HEK293T (cell line): ENCODE data around the gene PDIA2.

Experiments
- CTCF ChIA-PET: fragments of 350-600 bp; formaldehyde crosslinking; extraction: SDS; loops from one replicate; lab custom pipeline; 2021; ENCODE audit warnings: antibody characterized with exemption, inconsistent platforms; lab: Yijun Ruan, JAX
- POLR2A ChIA-PET: fragments of 350-600 bp; formaldehyde crosslinking; extraction: SDS; loops from one replicate; lab custom pipeline; 2020; ENCODE audit warnings: antibody characterized with exemption, inconsistent platforms; lab: Yijun Ruan, JAX
- DNase-seq: peaks from one replicate; pipeline ENCODE4 v3.0.0; 2012; ENCODE audit warnings: mixed read lengths; ENCODE audit errors: extremely low spot score
- ARNT ChIP-seq: fragments of 450-650 bp; IDR thresholded peaks from 2 replicates; pipeline ENCODE4 v1.6.1; 2017; ENCODE audit warnings: mild to moderate bottlenecking
- BHLHE40 ChIP-seq: fragments of 450-650 bp; IDR thresholded peaks from 2 replicates; pipeline ENCODE4 v1.6.1; 2016; ENCODE audit warnings: mild to moderate bottlenecking, moderate library complexity, borderline replicate concordance
- CTBP1 ChIP-seq: fragments of 450-650 bp; IDR thresholded peaks from 2 replicates; pipeline ENCODE4 v1.6.1; 2016; ENCODE audit warnings: borderline replicate concordance
- ELF4 ChIP-seq: fragments of 450-650 bp; IDR thresholded peaks from 2 replicates; pipeline ENCODE4 v1.6.1; 2017; ENCODE audit warnings: antibody characterized with exemption
- FOXA1 ChIP-seq: fragments of 450-650 bp; IDR thresholded peaks from 2 replicates; pipeline ENCODE4 v1.6.1; 2016; ENCODE audit warnings: mild to moderate bottlenecking
- FOXK2 ChIP-seq: fragments of 450-650 bp; IDR thresholded peaks from 2 replicates; pipeline ENCODE4 v1.6.1; 2016; ENCODE audit warnings: mild to moderate bottlenecking
- FOXM1 ChIP-seq: fragments of 450-650 bp; IDR thresholded peaks from 2 replicates; pipeline ENCODE4 v1.6.1; 2017; ENCODE audit warnings: mild to moderate bottlenecking, borderline replicate concordance
- HDGF ChIP-seq: fragments of 450-650 bp; IDR thresholded peaks from 2 replicates; pipeline ENCODE4 v1.6.1; 2017; ENCODE audit warnings: antibody characterized with exemption, borderline replicate concordance
- L3MBTL2 ChIP-seq: fragments of 450-650 bp; conservative IDR thresholded peaks from 2 replicates; pipeline ENCODE4 v1.6.1; 2016; ENCODE audit warnings: mild to moderate bottlenecking
- LEF1 ChIP-seq: fragments of 450-650 bp; IDR thresholded peaks from 2 replicates; pipeline ENCODE4 v1.6.1; 2017; ENCODE audit warnings: mild to moderate bottlenecking, borderline replicate concordance
- NFRKB ChIP-seq: fragments of 450-650 bp; IDR thresholded peaks from 2 replicates; pipeline ENCODE4 v1.6.1; 2016; ENCODE audit warnings: mild to moderate bottlenecking, moderate library complexity
- PKNOX1 ChIP-seq: fragments of 450-650 bp; IDR thresholded peaks from 2 replicates; pipeline ENCODE4 v1.6.1; 2016
- SP1 ChIP-seq: fragments of 450-650 bp; IDR thresholded peaks from 2 replicates; pipeline ENCODE4 v1.6.1; 2017
- SUZ12 ChIP-seq: fragments of 450-650 bp; IDR thresholded peaks from 2 replicates; pipeline ENCODE4 v1.6.1; 2016; ENCODE audit warnings: mild to moderate bottlenecking
- TARDBP ChIP-seq: fragments of 450-650 bp; IDR thresholded peaks from 2 replicates; pipeline ENCODE4 v1.6.1; 2016
- ZNF384 ChIP-seq: fragments of 450-650 bp; IDR thresholded peaks from 2 replicates; pipeline ENCODE4 v1.6.1; 2016

Gene PDIA2

DNA sequence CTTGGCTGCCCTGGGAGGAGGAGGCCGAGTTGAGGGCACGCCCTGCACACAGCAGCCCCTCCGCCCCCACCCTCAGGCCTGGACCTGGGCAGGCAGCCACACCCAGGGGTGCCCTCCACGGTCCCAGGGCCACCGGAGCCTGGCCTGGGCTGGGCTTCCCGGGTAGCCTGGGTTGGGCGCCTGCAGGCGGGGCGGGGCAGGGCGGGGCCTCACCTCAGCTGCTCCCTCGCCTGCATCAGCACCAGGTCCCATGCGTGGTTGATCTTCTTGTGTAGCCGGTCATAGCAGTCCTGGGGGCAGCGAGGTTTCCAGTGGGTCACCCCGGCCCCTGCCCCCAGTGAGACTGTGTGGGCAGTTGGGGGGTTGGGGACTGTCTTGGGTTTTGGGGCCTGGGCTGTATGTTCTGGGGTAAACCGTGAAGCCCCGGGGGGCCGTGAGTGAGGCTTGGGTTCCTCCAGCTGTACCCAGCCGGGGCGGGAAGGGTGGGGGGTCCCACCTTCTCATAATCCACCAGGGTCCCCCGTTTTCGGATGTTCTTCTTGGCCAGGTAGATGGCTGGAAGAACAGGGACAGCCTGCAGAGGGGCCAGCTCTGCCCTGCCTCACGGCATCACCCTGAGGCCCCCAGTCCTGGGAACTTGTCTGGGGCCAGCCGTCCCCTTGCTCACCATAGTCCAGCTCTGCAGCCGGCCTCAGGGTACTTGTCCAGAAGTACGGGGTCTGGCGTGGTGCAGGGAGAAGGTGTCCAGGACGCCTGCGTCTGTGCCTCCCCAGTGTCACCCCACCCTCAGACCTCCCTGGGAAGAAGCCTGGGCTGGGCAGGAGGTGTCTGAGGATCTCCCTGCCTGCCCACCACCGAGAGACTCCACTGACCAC lies 9.2 kb upstream of the PDIA2 start:
- TF ChIP-seq TARDBP (no peak), HDGF (no peak), SUZ12 (no peak), ZNF384 (no peak), L3MBTL2 (no peak), ARNT (no peak), FOXK2 (no peak), NFRKB (no peak), ELF4 (no peak), FOXM1 (no peak), BHLHE40 (no peak), LEF1 (no peak), CTBP1 (no peak), PKNOX1 (no peak), SP1 (no peak), FOXA1 (no peak)
- POLR2A ChIA-PET: no interaction called here
- CTCF ChIA-PET: no interaction called here
- no peak for DNase-seq

DNA sequence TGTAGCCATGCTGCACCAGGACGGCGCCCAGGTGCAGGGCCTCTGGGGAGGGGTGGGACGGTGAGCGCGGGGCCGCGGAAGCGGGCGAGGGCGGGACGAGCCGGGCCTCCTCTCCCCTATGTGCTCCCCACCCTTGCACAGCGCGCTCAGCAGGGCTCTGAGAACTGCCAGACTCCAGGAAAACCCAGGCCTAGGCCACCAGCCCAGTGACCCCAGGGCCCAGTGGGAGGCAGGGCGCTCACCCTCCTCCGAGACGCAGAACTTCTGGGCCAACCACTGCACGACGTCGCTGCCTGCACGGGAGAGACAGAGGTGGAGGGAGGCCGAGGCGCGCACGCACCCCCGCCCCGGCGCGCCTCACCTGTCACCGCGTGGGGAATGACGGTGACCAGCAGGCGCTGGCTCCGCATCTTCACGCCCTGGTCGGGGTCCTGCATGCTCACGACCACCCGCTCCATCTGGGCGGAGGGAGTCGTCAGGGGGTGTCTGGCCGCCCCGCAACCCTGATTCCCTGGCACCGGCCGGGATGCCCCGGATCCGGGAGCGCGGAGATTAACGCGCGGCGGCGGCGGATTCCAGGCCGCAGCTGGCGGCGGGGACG lies 7.8 kb upstream of the PDIA2 start:
- TF ChIP-seq L3MBTL2: no peak
- no peak for TF ChIP-seq LEF1
- no peak for TF ChIP-seq PKNOX1
- ChIA-PET CTCF (no interaction called here), POLR2A (no interaction called here)
- DNase-seq: no peak

GRCh38 chr16:275786-276232 lies 7.2 kb upstream of the PDIA2 start, which contains the start of gene RGS11:
Gene RGS11, minus strand, starts transcription at chr16:275944. Its CDS starts 33 bp downstream, at chr16:275911.
- no peak for DNase-seq
- TF ChIP-seq FOXK2 (no peak), BHLHE40 (no peak), CTBP1 (no peak), LEF1 (no peak), HDGF (no peak), NFRKB (no peak), PKNOX1 (no peak), SP1 (no peak), ZNF384 (no peak), FOXM1 (no peak), SUZ12 (no peak), ARNT (no peak), L3MBTL2 (no peak), FOXA1 (no peak)
- POLR2A ChIA-PET: no interaction called here
- CTCF ChIA-PET: no interaction called here

DNA sequence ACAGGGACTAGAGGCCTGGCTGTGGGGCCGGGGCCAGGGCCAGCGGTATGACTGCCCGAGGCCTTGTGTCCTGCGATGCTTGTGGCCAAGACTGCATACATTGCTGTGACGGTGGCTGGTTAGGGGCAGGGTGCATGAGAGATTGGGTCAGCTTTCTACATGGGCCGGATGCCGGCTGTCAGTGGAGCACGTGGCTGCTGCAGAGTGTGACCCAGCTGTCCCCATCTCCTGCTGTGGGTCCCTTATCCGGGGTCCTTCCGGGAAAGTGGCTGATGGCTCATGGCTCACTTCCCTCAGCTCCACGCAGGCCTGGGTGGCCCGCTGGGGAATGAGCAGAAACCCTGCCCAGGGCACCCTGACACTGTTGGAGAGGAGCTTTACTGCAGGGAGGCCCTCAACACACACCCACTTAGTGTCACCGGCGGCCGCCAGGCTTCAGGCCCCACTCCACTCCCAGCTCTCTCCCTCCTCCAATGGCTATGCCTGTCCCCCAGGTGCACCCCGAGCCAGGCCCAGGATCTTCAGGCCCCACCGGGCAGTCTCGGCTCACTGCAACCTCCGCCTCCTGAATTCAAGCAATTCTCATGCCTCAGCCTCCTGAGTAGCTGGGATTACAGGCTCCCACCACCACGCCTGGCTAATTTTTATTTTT lies 6.4 kb upstream of the PDIA2 start:
- no peak for DNase-seq
- CTCF ChIA-PET: no interaction called here
- POLR2A ChIA-PET: no interaction called here
- no peak for TF ChIP-seq BHLHE40
- no peak for TF ChIP-seq SUZ12
- no peak for TF ChIP-seq NFRKB
- TF ChIP-seq TARDBP: no peak
- TF ChIP-seq SP1: no peak
- no peak for TF ChIP-seq CTBP1

- ChIA-PET POLR2A (interaction anchor here (1.1 to 2.5 kb wide), 3 partner anchors 14 to 44 kb away, joined by 3 to 11 read pairs (median 6); partner anchors contain the start of gene FAM234A), CTCF (interaction anchor here (0.6 kb wide), 1 partner anchor 58 kb away, joined by 6 read pairs; no protein-coding TSS in a partner anchor)
Measured at GRCh38 chr16:278863-279366, 4.0 kb upstream of the PDIA2 start.

More at GRCh38 chr16:278863-279366, 4.0 kb upstream of the PDIA2 start:
- TF ChIP-seq PKNOX1: peak; percentile 89
- no peak for TF ChIP-seq BHLHE40
- DNase-seq: no peak
